T follicular helper cell (primary cell): ENCODE data around the gene ANO4.

Experiments used
- DNase-seq: peaks from one replicate; pipeline ENCODE4 v3.0.0-alpha.2; 2020; ENCODE audit warnings: low read depth

The ANO4 gene

DNA sequence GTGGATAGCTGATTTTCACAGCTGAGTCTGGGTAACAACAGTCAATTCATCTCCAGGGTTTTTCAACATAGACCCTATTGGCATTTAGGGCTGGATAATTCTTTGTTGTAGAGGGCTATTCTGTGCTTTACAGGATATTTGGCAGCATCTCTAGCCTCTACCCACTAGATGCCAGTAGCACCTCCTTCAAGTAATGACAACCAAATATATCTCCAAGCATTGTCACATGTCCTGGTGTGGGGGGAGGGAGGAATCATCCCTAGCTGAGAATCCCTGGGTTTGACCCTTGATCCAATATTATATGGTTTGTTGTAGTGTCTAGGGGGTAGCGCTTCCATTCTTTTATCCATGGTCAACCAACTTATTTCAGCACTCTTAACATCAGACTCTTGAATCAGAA is 157.2 kb downstream of the ANO4 start:
- no peak for DNase-seq

- DNase-seq = no peak
Measured at GRCh38 chr12:100953217-100953616, 158.6 kb downstream of the ANO4 start.

- DNase-seq = no peak
Measured at GRCh38 chr12:100953677-100954076, 159.1 kb downstream of the ANO4 start.

DNA sequence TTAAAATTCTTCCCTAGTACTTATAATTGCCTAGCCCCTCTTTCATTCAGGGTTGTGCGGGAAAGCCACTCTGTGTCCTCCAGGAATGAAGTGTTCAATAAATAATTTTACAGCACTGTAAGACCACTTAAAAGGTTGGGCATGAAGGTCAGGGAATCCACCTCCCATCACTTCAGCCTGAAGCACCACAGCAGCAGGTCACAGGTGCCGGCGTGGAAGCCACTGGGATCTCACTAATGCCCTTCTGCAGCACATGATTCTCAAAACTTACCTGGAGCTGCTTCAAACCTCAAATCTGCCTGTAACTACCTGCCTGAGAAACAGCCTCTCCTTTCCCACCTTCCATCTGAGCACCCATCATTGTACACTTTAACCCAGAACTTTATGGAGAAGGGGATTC is 159.5 kb downstream of the ANO4 start:
- no peak for DNase-seq

DNA sequence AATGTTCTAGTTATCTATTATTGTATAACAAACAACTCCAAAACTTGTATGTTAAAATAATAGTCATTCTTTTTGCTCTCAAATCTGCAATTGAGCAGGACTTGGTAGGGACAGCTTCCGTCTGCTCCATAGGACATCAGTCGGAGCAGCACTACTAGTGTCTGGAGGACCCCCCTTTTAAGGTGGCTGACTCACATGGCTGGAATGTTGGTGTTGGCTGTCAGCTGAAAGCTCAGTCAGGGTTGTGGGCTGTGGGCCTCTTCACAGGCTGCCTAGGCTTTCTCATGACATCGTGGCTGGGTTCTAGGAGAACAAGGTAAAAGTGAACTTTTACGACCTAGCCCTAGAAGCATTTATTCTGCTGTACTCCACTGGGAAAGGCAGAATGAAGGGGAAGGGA is 160.6 kb downstream of the ANO4 start:
- no peak for DNase-seq

GRCh38 chr12:100956311-100956852 is 161.8 kb downstream of the ANO4 start:
- no peak for DNase-seq

DNA sequence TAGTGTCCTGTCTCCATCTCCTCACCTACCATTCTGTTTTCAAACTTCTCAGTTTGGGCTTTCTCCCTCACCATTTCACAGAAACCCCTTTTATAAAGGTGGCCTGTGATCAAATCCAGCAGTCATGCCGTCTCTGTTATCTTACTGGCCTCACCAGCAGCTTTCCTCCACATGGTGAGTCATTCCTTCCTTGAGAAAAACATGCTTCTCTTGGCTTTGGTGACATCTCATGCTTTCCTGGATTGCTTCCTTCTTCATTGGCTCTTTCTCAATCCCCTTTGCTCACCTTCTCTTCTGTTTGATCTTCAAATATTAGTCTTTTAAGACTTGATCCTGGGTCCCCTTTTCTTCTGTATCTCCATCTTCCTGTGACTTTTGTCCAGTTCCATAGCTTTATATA is 164.9 kb downstream of the ANO4 start:
- no peak for DNase-seq

DNA sequence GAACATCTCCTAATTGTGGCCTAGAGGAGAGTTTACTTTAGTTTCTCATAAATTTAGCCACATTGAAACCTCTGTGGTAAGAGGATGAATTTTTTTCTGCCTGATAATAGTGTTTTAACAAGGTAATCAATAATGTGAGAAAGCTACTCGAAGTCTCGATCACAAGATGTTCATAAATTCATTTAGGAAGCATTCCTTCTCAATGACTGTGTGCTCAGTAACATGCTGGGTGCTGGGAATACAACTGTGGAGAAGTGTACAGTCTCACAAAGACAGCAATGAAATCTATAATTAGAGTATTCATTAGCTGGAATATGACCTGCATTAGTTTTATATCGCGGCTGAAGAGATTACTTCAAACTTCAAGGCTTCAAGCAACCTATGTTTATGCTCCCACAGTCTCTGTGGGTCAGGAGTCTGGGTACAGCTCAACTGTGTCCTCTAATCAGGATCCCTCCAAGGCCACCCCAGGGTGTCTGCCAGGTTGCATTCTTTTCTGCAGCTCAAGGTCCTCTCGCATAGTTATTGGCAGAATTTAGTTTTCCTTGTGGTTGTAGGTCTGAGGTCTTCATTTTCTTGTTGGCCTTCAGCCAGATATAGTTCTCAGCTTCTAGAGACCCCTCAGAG is 167.6 kb downstream of the ANO4 start:
- no peak for DNase-seq

DNA sequence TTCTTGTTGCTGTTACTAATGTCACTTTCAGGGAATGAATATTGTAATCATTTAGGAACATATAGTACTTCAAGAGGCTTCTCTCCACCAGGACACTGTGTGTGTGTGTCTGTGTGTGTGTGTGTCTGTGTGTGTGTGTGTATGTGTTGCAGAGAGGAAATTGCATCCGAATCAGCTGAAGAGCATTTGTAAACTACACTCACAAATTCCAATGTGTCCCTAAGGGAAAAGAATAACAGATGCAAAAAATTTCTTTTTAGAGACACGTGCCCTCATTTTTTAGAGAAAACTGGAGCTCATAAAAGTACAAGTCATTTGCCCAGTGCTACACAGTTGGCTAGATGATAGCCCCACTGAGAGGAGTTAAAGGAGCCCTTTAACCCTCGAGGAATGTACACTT is 168.8 kb downstream of the ANO4 start:
- no peak for DNase-seq

DNA sequence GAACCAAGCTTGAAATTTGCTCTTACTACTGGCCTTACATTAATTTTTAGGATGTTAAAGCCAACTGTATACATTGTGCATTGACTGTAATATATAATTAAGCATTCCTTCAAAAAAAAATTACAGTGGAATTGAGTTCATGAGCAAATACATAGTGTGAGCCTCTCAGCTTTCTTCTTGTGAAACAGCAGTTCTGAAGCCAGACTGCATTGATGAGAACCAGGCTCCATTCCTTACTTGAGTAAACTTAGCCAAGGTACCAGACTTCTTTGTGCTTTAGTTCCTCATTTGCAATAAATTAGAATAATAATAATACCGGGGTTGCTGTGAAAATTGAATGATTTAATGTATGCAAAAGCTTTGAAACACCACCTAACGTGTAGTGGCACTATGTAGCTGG is 169.5 kb downstream of the ANO4 start:
- no peak for DNase-seq

GRCh38 chr12:100967189-100967588 is 172.6 kb downstream of the ANO4 start:
- DNase-seq = no peak

- no peak for DNase-seq
Measured at GRCh38 chr12:100970894-100971293, 176.3 kb downstream of the ANO4 start.

GRCh38 chr12:100972121-100972520 is 177.5 kb downstream of the ANO4 start:
- no peak for DNase-seq

GRCh38 chr12:100974341-100974740 is 179.8 kb downstream of the ANO4 start:
- DNase-seq = no peak

DNA sequence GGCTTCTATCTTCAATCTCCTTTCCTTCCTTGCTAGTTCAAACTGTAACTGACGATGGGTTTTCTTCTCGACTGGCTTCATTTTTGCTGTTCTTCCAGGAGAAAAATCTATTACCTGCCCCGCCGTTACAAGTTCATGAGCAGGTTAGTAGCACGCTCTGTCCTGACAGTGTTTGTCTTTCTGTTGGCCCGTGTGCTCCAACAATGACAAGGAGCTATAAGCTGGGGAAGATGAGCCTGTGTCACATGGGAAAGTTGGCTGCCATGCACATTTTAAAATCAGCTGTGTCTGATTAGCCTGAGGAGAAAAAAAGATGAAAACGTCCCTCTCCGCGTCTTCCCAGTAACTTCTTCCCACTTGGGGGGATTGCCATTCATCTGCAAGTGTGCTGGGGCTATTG is 180.2 kb downstream of the ANO4 start:
- no peak for DNase-seq

DNA sequence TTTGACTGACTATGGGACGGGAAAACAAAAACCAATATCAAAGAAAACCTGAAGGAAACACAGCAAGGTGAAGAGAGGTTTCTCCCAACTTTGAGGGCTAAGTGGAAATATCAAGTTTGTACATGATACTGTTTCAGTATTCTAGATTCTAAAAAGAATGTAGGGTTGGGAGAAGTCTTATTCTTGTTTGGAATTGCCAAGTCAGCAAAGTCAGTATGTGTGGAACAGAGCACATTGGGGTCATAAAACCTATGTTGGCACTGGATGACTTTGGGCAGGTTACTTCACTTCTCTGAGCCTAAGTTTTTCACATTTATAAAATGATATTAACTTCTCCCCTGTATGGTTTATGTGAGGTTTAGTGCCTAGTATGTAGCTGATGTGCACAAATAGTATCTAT is 182.2 kb downstream of the ANO4 start:
- DNase-seq = no peak

GRCh38 chr12:100980856-100981255 is 186.3 kb downstream of the ANO4 start:
- DNase-seq = no peak

GRCh38 chr12:100982511-100983183 is 188.1 kb downstream of the ANO4 start:
- no peak for DNase-seq

GRCh38 chr12:100984796-100985195 is 190.2 kb downstream of the ANO4 start:
- DNase-seq = no peak

DNA sequence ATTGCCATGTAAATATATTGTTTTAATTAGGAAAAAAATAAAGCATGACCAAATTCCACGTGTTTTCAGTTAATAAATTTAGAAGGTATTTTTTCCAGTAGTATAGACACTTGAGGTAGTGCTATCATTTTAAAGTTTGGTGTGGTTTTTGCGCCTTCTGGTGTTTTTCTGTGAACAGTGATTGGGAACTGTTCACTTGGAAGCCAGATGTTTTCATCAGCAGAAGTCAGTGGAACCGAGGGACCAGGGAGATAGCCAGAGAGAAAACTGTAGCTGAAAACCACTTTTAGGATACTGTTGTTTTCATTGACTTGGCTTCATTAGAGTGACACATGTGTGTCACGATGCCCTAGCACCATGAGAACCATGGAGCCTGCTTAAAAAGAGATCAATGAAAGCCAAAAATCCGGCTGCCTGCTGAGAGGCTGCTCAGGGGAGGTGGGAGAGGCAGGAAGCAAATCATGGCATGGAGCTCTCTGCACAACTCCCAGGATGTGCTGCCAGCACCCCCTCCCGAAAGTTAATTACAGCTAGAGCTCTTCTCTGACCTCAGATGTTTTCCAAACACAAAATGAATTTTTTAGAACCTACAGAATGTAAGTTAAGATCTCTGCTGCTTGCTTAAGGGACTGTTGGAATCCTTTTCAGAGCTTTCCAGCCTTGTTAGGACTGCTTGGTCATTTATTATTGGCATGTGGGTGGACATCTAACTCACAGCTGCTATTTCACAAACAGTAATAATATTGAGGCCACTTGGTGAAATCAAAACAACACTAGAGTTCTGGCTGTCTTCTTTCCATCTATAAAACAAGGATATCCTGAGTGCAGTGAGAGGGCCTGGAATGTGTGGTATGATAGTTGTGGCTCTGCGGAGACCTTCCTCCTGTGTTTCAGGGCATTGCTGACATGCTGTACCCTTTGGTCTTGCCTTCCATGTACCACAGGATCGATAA is 192.3 kb downstream of the ANO4 start:
- no peak for DNase-seq

- no peak for DNase-seq
Measured at GRCh38 chr12:100987552-100988521, 193.3 kb downstream of the ANO4 start.
